Measurements from ENCODE around the gene TMEM31. TPM values are rescaled to one million over a fixed set of nuclear protein-coding genes. Genes with fewer than 3 reads are reported as not detected.

Gene TMEM31
- total RNA-seq, 1 experiment from 2014 or later = not detected

- H2AFZ ChIP-seq (ENCODE audit: low read depth, low read length, poor library complexity, severe bottlenecking) = no peak overlapping the region
- POLR2A ChIA-PET = no interaction called here
- H3K9me3 ChIP-seq (ENCODE audit: control insufficient read depth in 1 of 2, insufficient read depth in 1 of 2, low read depth in 1 of 2, low read length in 2 of 2) = no peaks in the 10 kb centered on the region
- no peaks in the 10 kb centered on the region for H3K27me3 ChIP-seq (ENCODE audit: insufficient read depth, low read length)
- H3K4me2 ChIP-seq (ENCODE audit: low read length) = no peak overlapping the region
- H3K9me2 ChIP-seq (ENCODE audit: insufficient read depth) = no peaks in the 10 kb centered on the region
- no peaks in the 10 kb centered on the region for H3K4me1 ChIP-seq (ENCODE audit: control insufficient read depth in 1 of 2, insufficient read depth in 2 of 2, low read length in 2 of 2)
- BruUV-seq (replicated peaks) = no TSS peak
- TF ChIP-seq TCF7L2 (IDR thresholded peaks at IDR 0.05; ENCODE audit: borderline replicate concordance, extremely low read depth, insufficient read depth, insufficient read length) = no peak
- TF ChIP-seq, protein P1, sequence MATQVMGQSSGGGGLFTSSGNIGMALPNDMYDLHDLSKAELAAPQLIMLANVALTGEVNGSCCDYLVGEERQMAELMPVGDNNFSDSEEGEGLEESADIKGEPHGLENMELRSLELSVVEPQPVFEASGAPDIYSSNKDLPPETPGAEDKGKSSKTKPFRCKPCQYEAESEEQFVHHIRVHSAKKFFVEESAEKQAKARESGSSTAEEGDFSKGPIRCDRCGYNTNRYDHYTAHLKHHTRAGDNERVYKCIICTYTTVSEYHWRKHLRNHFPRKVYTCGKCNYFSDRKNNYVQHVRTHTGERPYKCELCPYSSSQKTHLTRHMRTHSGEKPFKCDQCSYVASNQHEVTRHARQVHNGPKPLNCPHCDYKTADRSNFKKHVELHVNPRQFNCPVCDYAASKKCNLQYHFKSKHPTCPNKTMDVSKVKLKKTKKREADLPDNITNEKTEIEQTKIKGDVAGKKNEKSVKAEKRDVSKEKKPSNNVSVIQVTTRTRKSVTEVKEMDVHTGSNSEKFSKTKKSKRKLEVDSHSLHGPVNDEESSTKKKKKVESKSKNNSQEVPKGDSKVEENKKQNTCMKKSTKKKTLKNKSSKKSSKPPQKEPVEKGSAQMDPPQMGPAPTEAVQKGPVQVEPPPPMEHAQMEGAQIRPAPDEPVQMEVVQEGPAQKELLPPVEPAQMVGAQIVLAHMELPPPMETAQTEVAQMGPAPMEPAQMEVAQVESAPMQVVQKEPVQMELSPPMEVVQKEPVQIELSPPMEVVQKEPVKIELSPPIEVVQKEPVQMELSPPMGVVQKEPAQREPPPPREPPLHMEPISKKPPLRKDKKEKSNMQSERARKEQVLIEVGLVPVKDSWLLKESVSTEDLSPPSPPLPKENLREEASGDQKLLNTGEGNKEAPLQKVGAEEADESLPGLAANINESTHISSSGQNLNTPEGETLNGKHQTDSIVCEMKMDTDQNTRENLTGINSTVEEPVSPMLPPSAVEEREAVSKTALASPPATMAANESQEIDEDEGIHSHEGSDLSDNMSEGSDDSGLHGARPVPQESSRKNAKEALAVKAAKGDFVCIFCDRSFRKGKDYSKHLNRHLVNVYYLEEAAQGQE (IDR thresholded peaks at IDR 0.05; ENCODE audit: low read depth) = no peak
- no peak for TF ChIP-seq SP1 (IDR thresholded peaks at IDR 0.05; ENCODE audit: low read depth)
- no peak for TF ChIP-seq YY1 (IDR thresholded peaks at IDR 0.05; ENCODE audit: extremely low read depth, insufficient replicate concordance, low read depth, low read length)
- no peak for TF ChIP-seq JUND (IDR thresholded peaks at IDR 0.05)
- no peak for TF ChIP-seq RAD21 (IDR thresholded peaks at IDR 0.05; ENCODE audit: low read depth)
- no peak for TF ChIP-seq ZBTB33 (IDR thresholded peaks at IDR 0.05; ENCODE audit: extremely low read depth, insufficient replicate concordance, low read length)
- no peak for TF ChIP-seq ELF1 (IDR thresholded peaks at IDR 0.05; ENCODE audit: borderline replicate concordance, low read depth)
- no peak for TF ChIP-seq EZH2 (IDR thresholded peaks at IDR 0.05)
- no peak for TF ChIP-seq CBX3 (IDR thresholded peaks at IDR 0.05; ENCODE audit: low read depth)
- TF ChIP-seq EGR1 (IDR thresholded peaks at IDR 0.05; ENCODE audit: low read depth) = no peak
- TF ChIP-seq CTCF (IDR thresholded peaks at IDR 0.05 in 2 of 3, conservative IDR thresholded peaks at IDR 0.05 in 1 of 3; ENCODE audit: borderline replicate concordance in 1 of 3, insufficient read depth in 1 of 3, low read depth in 2 of 3, low read length in 2 of 3) = no peak
- TF ChIP-seq ZNF274 (IDR thresholded peaks at IDR 0.05; ENCODE audit: low read depth, low read length) = no peak
- no peak for TF ChIP-seq ATF3 (IDR thresholded peaks at IDR 0.05)
- no peak for TF ChIP-seq ZFX (IDR thresholded peaks at IDR 0.05)
- no peak for TF ChIP-seq POLR2AphosphoS5 (IDR thresholded peaks at IDR 0.05; ENCODE audit: low read depth, low read length)
- no peak for TF ChIP-seq POLR2A (IDR thresholded peaks at IDR 0.05; ENCODE audit: borderline replicate concordance, extremely low read depth, insufficient read depth, insufficient read length)
- no peak overlapping the region for H3K4me3 ChIP-seq (replicated peaks in 1 of 2; ENCODE audit: low read depth in 1 of 2, low read length in 2 of 2)
- intact Hi-C loops (cut with micrococcal nuclease) = no loop called here
- no peak overlapping the region for H3K27ac ChIP-seq (ENCODE audit: low read depth, low read length)
- CTCF ChIA-PET = no interaction called here
- DNase-seq (ENCODE audit: low read depth, low spot score) (no peak), ATAC-seq (no peak)
- H3K36me3 ChIP-seq (ENCODE audit: control insufficient read depth in 1 of 2, insufficient read depth in 2 of 2, low read length in 2 of 2) = no peaks in the 10 kb centered on the region
- no peak overlapping the region for H3K9ac ChIP-seq (ENCODE audit: low read length)
- H4K20me1 ChIP-seq (ENCODE audit: insufficient read depth) = no peaks in the 10 kb centered on the region
- RAD21 ChIA-PET (ENCODE audit: low non-redundant PET in 1 of 2, low total read pairs in 2 of 2, uncharacterized antibody in 2 of 2, unreplicated experiment in 2 of 2) = no interaction called here
- no peaks in the 10 kb centered on the region for H3K79me2 ChIP-seq (ENCODE audit: insufficient read depth, low read length)
These were observed 47.8 kb downstream of the TMEM31 start for GRCh38 chrX:103758555-103758954.

Data from HCT116 (cell line).